Common myeloid progenitor, CD34-positive (primary cell): ENCODE measurements around the gene MLX.
A peak's percentile ranks its signal among the peaks of the same experiment; 100 is the strongest.
"Not testable (repeated sequence)": the region's sequence is repeated elsewhere in the genome, so short reads cannot be mapped to it uniquely, and the experiment has no call there.

Experiments used
- CTCF ChIA-PET: fragments of 350-600 bp; sonication (Branson Sonifier 250); formaldehyde crosslinking; loops from one replicate; lab custom pipeline; 2021; ENCODE audit warnings: antibody characterized with exemption; lab: Charles Lee
- POLR2A ChIA-PET: fragments of 350-600 bp; sonication (Branson Sonifier 250); formaldehyde crosslinking; loops from one replicate; lab custom pipeline; 2021; ENCODE audit warnings: antibody characterized with exemption; lab: Charles Lee
- DNase-seq, 3 donors: peaks; one replicate each; pipeline versions ENCODE4 v3.0.0 to v3.0.0-alpha.2; 2013
- H3K27ac ChIP-seq, 2 experiments: 1 replicate in 1 of 2; 2 replicates in 1 of 2; pipeline ENCODE4 v1.7.0; 2013; ENCODE audit warnings: inconsistent platforms in 2 of 2, low read length in 2 of 2, mild to moderate bottlenecking in 2 of 2, low read depth in 1 of 2, moderate library complexity in 1 of 2; ENCODE audit not compliant: severe bottlenecking in 2 of 2, insufficient read depth in 1 of 2, poor library complexity in 1 of 2
- H3K27me3 ChIP-seq, 5 experiments: replicated peaks in 2 of 5; 1 replicate in 3 of 5; 2 replicates in 2 of 5; pipeline versions ENCODE4 v1.6.1 to v1.7.0; 2013; ENCODE audit warnings: low read length in 4 of 5, mild to moderate bottlenecking in 2 of 5, moderate library complexity in 2 of 5, inconsistent platforms in 1 of 5; ENCODE audit not compliant: insufficient read depth in 5 of 5, control insufficient read depth in 4 of 5
- H3K36me3 ChIP-seq, 4 experiments: 1 replicate in 2 of 4; 2 replicates in 2 of 4; pipeline versions ENCODE4 v1.6.1 to v1.7.0; 2013; ENCODE audit warnings: low read length in 3 of 4, control low read depth in 1 of 4, mild to moderate bottlenecking in 1 of 4; ENCODE audit not compliant: control insufficient read depth in 4 of 4, insufficient read depth in 4 of 4
- H3K4me1 ChIP-seq, 4 experiments: 1 replicate in 3 of 4; 2 replicates in 1 of 4; pipeline versions ENCODE4 v1.6.1 to v1.7.1; 2013; ENCODE audit warnings: low read length in 3 of 4, mild to moderate bottlenecking in 3 of 4, control low read depth in 1 of 4, inconsistent platforms in 1 of 4, moderate library complexity in 1 of 4; ENCODE audit not compliant: control insufficient read depth in 4 of 4, insufficient read depth in 4 of 4; ENCODE audit errors: control extremely low read depth in 1 of 4
- H3K4me3 ChIP-seq, 7 experiments: 1 replicate in 4 of 7; 2 replicates in 3 of 7; pipeline versions ENCODE4 v1.5.1 to v1.7.0; 2013; ENCODE audit warnings: mild to moderate bottlenecking in 7 of 7, low read length in 6 of 7, moderate library complexity in 6 of 7, inconsistent platforms in 2 of 7, low read depth in 2 of 7, control low read depth in 1 of 7; ENCODE audit not compliant: insufficient read depth in 4 of 7, control insufficient read depth in 1 of 7; ENCODE audit errors: extremely low read depth in 1 of 7
- H3K9me3 ChIP-seq, 5 experiments: 1 replicate in 4 of 5; 2 replicates in 1 of 5; pipeline versions ENCODE4 v1.6.1 to v1.7.1; 2013; ENCODE audit warnings: low read length in 4 of 5, mild to moderate bottlenecking in 2 of 5, inconsistent platforms in 1 of 5, low read depth in 1 of 5, moderate library complexity in 1 of 5; ENCODE audit not compliant: control insufficient read depth in 4 of 5, insufficient read depth in 2 of 5; ENCODE audit errors: control extremely low read depth in 1 of 5
- WGBS: methylation state at CpG from one replicate; pipeline ENCODE4 v1.1.5; 2013; ENCODE audit not compliant: insufficient coverage; 5-methylcytosine and 5-hydroxymethylcytosine counted together

MLX gene

DNA sequence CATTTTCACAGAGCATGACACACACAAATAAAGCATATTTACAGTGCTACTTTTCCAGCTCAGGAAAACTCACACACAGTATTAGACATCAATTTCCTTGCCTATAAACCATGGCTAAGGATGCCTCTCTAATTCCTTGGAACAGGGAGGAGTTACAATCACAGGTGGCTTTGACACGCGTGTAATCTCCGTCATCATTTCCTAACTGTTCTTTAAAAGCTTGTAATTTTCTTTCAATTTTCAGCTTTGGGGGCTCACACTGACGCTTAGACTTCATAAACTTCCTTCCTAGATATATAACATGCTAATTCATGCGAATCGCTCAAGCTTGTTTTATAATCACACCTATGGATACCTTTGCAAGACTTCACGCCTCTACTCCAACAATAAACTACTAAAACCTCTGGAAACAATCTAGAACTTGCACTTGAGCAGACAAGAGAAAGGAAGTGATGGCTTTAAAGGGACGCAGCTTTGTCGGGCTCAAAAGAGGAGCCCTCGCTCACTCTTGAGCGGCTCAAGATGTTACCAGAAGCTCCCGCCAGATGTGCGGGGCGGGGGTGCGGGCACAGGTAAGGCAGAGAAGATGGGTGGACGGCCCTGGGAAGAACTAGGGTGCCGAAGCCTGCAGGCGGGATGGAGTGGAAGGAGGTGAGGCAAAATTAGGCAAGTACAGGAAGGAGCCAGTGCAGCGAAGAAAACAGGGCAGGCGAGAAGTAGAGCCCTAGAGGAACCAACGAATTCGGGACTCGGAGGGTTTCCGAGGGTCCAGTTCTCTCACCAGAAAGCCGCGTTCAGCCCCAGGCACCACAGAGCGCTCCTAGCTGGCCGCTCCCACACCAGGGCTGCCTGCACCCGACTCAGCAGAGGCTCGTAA is 41.6 kb downstream of the MLX start:
- Histone ChIP-seq H3K9me3 (no peaks in the 10 kb centered on the region), H3K27me3 (no peaks in the 10 kb centered on the region), H3K36me3 (peaks cover 4 to 20% (median 14%) of the 10 kb centered on the region in 4 experiments), H3K4me1 (peaks cover 5 to 31% (median 19%) of the 10 kb centered on the region in 4 experiments), H3K4me3 (peak overlapping the region; percentile 94 to 100 (median 98)), H3K27ac (peak overlapping the region; percentile 70 to 92)
- peak in 1 of 3 donors; percentile 25 for DNase-seq
- ChIA-PET POLR2A (interaction anchor here (0.8 to 3.0 kb wide), 8 partner anchors 10 to 485 kb away, joined by 3 to 14 read pairs (median 4); partner anchors contain the start of genes BECN1 and PSMC3IP), CTCF (interaction anchor here (0.6 to 2.6 kb wide), 15 partner anchors 10 to 153 kb away, joined by 3 to 10 read pairs (median 4); partner anchors contain the start of gene PSMC3IP)
- 0% methylated on average over 20 of the region's 30 CpGs for WGBS

DNA sequence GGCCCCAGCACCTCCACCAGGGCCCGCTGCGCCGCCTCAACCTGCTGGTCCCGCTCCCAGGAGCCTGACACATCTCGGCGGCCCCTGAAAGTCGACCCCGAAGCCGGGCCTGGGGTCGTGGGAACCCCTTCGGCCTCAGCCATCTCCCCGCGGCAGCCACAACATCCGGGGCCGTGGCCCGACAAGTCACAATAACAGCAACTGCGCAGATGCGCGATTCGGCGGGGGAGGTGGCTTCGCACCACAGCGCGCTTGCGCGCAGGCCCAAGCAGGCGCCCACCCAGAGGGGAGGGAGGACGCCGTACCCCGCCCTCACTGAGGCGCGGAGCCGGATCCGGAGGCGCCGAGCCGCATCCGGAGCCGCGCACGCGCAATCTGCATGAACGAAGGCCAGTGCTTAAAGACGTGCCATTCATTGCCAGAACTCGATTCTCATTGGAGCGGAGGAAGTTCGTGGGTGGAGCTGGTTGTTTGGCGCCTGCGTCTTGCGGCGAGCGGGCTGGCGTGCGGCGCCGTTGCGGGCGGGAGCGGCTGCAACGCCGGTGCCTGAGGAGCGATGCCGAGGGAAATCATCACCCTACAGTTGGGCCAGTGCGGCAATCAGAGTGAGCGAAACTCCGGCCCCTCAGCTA is 42.4 kb downstream of the MLX start, which contains the start of the genes RETREG3 and TUBG1:
Gene RETREG3 (minus strand): TSS at position 193 of the 632 bp plus-strand sequence. CDS start 50 bp downstream, at position 143.
Gene TUBG1 (plus strand): TSS at position 502 of the 632 bp plus-strand sequence. CDS start 55 bp downstream, at position 557.
- WGBS: 0% methylated on average over 50 of the region's 66 CpGs
- ChIA-PET CTCF (interaction anchor here (1.1 to 2.6 kb wide), 11 partner anchors 17 to 225 kb away, joined by 3 to 10 read pairs (median 4); no protein-coding TSS in a partner anchor), POLR2A (interaction anchor here (0.7 to 3.0 kb wide), 8 partner anchors 9 to 486 kb away, joined by 3 to 14 read pairs (median 4); partner anchors contain the start of genes BECN1 and PSMC3IP)
- Histone ChIP-seq H3K27ac (peak within 1 kb of the TSS; percentile 70 to 92), H3K4me1 (peaks cover 5 to 31% (median 19%) of the 10 kb centered on the region in 4 experiments), H3K9me3 (no peaks in the 10 kb centered on the region), H3K36me3 (peaks cover 4 to 26% (median 19%) of the 10 kb centered on the region in 4 experiments), H3K4me3 (peak within 1 kb of the TSS; percentile 94 to 100 (median 98)), H3K27me3 (no peaks in the 10 kb centered on the region)
- peak; percentile 98 to 99 (median 99) for DNase-seq

DNA sequence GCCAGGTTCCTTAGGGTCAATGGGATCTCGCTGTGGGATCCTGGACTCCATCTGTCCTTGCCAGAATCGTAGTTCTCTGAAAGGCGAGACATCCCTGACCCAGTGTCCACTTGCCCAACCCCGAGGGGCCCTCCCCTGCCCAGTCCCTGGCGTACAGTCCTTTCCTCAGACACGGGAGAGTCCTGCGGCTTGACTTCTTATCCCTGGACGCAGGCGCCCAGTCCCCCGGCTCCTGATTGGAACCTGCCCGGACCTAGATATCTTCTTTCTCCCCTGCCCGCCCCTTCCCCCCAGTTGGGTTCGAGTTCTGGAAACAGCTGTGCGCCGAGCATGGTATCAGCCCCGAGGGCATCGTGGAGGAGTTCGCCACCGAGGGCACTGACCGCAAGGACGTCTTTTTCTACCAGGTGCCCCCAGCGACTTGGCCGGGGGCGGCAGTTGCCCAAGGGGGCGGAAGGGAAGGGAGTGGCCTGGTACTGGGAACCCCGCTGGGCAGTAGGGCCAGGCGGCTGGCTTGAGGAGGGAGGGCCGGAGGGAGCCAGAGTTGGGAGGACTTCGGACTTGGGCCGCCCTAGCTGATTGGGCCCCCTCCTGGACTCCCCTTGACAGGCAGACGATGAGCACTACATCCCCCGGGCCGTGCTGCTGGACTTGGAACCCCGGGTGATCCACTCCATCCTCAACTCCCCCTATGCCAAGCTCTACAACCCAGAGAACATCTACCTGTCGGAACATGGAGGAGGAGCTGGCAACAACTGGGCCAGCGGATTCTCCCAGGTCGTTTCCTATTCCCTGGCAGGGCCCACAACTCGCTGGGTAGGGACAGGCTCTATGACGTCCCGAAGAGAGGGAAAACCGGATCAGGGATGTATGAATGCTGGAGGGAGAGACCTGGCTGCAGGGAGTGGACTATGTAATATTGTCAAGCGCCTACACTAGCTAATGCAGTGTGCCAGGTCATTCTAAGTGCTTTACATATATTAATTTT is 43.2 kb downstream of the MLX start:
- WGBS: 10% methylated on average over 14 of the region's 42 CpGs
- POLR2A ChIA-PET: interaction anchor here (0.7 to 3.0 kb wide), 6 partner anchors 8 to 487 kb away, joined by 3 to 14 read pairs (median 4); partner anchors contain the start of genes BECN1 and PSMC3IP
- Histone ChIP-seq H3K4me3 (peak overlapping the region; percentile 94 to 100 (median 98)), H3K36me3 (peaks cover 8 to 32% (median 24%) of the 10 kb centered on the region in 4 experiments), H3K27ac (peak overlapping the region; percentile 46 to 87), H3K4me1 (peaks cover 5 to 31% (median 19%) of the 10 kb centered on the region in 4 experiments)
- CTCF ChIA-PET: interaction anchor here (1.1 to 2.6 kb wide), 6 partner anchors 22 to 224 kb away, joined by 3 to 10 read pairs (median 4); no protein-coding TSS in a partner anchor
- not testable (repeated sequence) for H3K27me3 ChIP-seq, H3K9me3 ChIP-seq
- peak in 2 of 3 donors; percentile 21 to 46 for DNase-seq

DNA sequence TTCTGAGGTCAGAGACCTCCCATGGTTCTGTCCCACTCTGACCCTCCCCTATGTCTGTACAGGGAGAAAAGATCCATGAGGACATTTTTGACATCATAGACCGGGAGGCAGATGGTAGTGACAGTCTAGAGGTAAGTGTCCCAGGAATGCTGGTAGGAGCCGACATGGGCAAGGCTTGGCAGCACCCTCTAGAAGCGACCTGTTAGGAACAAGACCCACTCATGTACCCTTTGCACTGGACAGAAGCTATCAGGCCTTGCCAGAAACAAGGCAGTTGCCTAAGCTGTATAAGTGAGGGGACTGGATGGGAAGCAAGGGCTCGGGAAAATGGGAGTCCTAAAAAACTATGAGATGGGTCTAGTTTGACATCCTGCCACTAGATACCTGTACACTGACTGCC is 45.1 kb downstream of the MLX start:
- peaks cover 5 to 25% (median 19%) of the 10 kb centered on the region in 4 experiments for H3K4me1 ChIP-seq
- H3K9me3 ChIP-seq: no peaks in the 10 kb centered on the region
- H3K27ac ChIP-seq: no peak overlapping the region
- DNase-seq: no peak
- no peak overlapping the region for H3K4me3 ChIP-seq
- H3K36me3 ChIP-seq: peaks cover 9 to 41% (median 33%) of the 10 kb centered on the region in 4 experiments
- POLR2A ChIA-PET: interaction anchor here (0.5 kb wide), 1 partner anchor 782 kb away, joined by 3 read pairs; no protein-coding TSS in a partner anchor
- CTCF ChIA-PET: interaction anchor here (0.8 to 1.4 kb wide), 4 partner anchors 11 to 66 kb away, joined by 3 read pairs; no protein-coding TSS in a partner anchor
- WGBS: 96% methylated on average over 4 of the region's 4 CpGs
- no peaks in the 10 kb centered on the region for H3K27me3 ChIP-seq

DNA sequence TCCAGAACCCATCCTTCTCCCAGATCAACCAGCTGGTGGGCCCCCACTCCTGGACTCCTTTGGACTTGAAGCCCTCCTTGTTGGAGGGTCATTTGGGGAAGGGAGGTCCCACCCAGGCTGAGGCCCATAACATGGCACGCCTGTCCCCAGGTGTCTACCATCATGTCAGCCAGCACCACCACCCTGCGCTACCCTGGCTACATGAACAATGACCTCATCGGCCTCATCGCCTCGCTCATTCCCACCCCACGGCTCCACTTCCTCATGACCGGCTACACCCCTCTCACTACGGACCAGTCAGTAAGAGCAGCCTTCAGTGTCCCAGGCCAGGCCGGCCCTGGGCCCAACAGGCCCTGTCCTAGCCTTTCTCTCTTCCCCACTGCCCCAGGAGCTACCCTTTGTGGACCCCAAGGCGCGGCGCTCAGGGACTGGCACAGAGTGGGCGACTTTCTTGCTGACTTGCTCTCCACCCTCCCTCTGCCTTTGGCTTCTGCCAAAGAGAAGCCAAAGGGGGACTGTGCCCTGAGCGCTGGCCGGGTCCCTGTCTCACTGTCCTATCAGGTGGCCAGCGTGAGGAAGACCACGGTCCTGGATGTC is 46.9 kb downstream of the MLX start:
- WGBS: over 99% methylated on average over 12 of the region's 17 CpGs
- Histone ChIP-seq H3K27ac (no peak overlapping the region), H3K9me3 (no peaks in the 10 kb centered on the region), H3K27me3 (no peaks in the 10 kb centered on the region), H3K4me1 (peaks cover 0 to 21% (median 16%) of the 10 kb centered on the region in 4 experiments), H3K36me3 (peaks cover 9 to 41% (median 33%) of the 10 kb centered on the region in 4 experiments), H3K4me3 (no peak overlapping the region)
- ChIA-PET POLR2A (no interaction called here), CTCF (no interaction called here)
- no peak for DNase-seq
